ENCODE measurements around the gene BHLHE40.

Gene BHLHE40

GRCh38 chr3:5001135-5001534 lies 21.9 kb downstream of the BHLHE40 start:
- no peak for DNase-seq (ENCODE audit: low read depth)

GRCh38 chr3:5001805-5002173 lies 22.6 kb downstream of the BHLHE40 start:
- no peak for DNase-seq (ENCODE audit: low read depth)

- DNase-seq (ENCODE audit: low read depth) = no peak
Measured at GRCh38 chr3:5002174-5002870, 23.1 kb downstream of the BHLHE40 start.

GRCh38 chr3:5002871-5003247 lies 23.6 kb downstream of the BHLHE40 start:
- DNase-seq (ENCODE audit: low read depth) = no peak

- no peak for DNase-seq (ENCODE audit: low read depth)
Measured at GRCh38 chr3:5004319-5005152, 25.3 kb downstream of the BHLHE40 start.

GRCh38 chr3:5005367-5005766 lies 26.1 kb downstream of the BHLHE40 start:
- no peak for DNase-seq (ENCODE audit: low read depth)

GRCh38 chr3:5006755-5007202 lies 27.5 kb downstream of the BHLHE40 start:
- no peak for DNase-seq (ENCODE audit: low read depth)

GRCh38 chr3:5007873-5008272 lies 28.6 kb downstream of the BHLHE40 start:
- DNase-seq (ENCODE audit: low read depth) = no peak

- no peak for DNase-seq (ENCODE audit: low read depth)
Measured at GRCh38 chr3:5009506-5010109, 30.4 kb downstream of the BHLHE40 start.

GRCh38 chr3:5010140-5010539 lies 30.9 kb downstream of the BHLHE40 start:
- no peak for DNase-seq (ENCODE audit: low read depth)

- no peak for DNase-seq (ENCODE audit: low read depth)
Measured at GRCh38 chr3:5010706-5011554, 31.7 kb downstream of the BHLHE40 start.

- no peak for DNase-seq (ENCODE audit: low read depth)
Measured at GRCh38 chr3:5011555-5012256, 32.5 kb downstream of the BHLHE40 start.

GRCh38 chr3:5012367-5012766 lies 33.1 kb downstream of the BHLHE40 start:
- no peak for DNase-seq (ENCODE audit: low read depth)

- peak; percentile 43 for DNase-seq (ENCODE audit: low read depth)
Measured at GRCh38 chr3:5013021-5013906, 34.0 kb downstream of the BHLHE40 start.

GRCh38 chr3:5014391-5014790 lies 35.2 kb downstream of the BHLHE40 start:
- no peak for DNase-seq (ENCODE audit: low read depth)

GRCh38 chr3:5015056-5015455 lies 35.8 kb downstream of the BHLHE40 start:
- no peak for DNase-seq (ENCODE audit: low read depth)

- peak; percentile 77 for DNase-seq (ENCODE audit: low read depth)
Measured at GRCh38 chr3:5016211-5017161, 37.2 kb downstream of the BHLHE40 start.

- DNase-seq (ENCODE audit: low read depth) = peak; percentile 30
Measured at GRCh38 chr3:5017925-5018531, 38.8 kb downstream of the BHLHE40 start.

Data from iris pigment epithelial cell (primary cell).